ENCODE results near the gene GPR39.
A peak's percentile ranks its signal among the peaks of the same experiment; 100 is the strongest.
"Not testable (repeated sequence)": the region's sequence is repeated elsewhere in the genome, so short reads cannot be mapped to it uniquely, and the experiment has no call there.

GPR39 gene

DNA sequence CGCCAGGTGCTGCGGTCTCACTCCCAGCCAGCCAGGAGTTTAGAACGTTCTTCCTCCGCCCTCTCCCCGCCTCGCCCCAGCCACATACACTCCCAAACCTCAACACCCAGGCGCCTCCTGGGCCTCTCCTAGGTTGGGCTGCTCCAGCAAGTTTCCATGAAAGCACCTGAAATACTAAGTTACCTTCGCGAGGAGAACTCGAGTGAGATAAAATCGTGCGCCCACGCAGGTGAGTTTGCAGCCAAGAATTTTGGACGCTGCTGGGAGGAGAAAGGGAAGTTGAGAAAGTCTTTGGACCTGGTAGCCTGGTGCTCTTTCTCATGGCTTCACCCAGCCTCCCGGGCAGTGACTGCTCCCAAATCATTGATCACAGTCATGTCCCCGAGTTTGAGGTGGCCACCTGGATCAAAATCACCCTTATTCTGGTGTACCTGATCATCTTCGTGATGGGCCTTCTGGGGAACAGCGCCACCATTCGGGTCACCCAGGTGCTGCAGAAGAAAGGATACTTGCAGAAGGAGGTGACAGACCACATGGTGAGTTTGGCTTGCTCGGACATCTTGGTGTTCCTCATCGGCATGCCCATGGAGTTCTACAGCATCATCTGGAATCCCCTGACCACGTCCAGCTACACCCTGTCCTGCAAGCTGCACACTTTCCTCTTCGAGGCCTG is at the start of gene GPR39:
Gene GPR39 (plus strand): TSS at position 83 of the 673 bp plus-strand sequence.
- DNase-seq (ENCODE audit: low spot score) = no peak

DNA sequence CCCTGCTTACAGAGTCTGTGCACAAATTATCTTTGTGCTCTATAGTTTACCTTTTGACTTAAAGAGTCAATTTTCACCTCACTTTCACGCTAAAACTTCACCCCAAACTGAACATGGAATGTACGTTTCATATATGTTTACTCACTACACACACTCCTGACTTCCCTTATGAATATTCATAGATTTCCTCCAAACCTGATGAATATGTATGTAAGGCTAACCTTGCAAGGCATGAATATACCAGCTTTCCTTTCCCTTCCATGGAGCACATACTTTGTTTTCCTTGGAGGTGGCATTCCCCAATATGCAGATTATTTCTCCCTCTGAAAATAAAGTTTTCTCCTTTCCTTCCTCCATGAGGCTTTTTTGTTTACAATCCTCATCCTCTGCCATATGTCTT is 48.4 kb upstream of the GPR39 start:
- no peak for DNase-seq (ENCODE audit: low spot score)

DNA sequence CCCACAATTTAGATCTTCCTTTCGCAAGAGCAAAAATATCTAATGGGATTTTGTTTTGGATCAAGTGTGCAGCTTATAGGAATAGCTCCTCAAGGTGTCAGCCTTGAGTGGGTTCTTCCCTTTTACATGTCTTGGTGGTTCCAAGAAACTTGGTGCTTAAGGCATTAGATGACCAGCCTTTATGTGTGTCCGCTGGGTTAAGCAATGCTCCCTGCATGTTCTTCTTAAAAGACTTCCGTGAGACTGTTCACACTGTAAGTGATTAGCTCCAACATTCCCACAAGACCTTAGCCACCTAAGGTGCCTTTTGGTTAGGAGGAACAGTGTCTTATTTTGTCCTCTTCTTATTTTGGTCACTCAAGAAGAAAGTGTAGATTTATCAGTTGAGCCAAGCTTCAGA is 44.3 kb upstream of the GPR39 start:
- DNase-seq (ENCODE audit: low spot score) = no peak

DNA sequence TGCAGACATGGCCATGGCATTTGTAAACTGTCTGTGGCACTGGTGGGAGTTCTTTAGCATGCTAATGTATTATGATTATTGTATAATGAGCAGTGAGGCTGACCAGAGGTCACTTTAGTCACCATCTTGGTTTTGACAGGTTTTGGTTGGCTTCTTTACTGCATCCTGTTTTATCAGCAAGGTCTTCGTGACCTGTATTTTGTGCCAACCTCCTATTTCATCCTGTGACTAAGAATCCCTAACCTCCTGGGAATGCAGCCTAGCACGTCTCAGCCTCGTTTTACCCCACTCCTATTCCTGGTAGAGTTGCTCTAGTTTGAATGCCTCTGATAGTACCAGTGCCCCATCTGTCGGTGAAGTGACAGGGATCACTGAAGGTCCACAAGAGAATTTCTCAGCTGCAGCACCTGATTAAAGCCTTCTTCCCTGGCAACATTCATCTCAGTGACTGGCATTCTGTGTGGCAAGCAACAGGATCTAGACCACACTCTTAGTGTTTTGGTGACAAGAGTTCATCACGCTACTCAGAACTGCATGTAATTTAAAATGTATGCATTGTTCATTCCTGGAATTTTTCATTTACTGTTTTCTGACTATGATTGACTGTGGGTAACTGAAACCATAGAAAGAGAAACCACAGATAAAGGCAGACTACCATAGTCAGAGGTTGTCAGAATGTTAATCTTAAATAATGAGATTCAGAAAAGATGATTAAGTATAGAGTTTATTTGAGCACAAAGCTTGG is 43.0 kb upstream of the GPR39 start:
- no peak for DNase-seq (ENCODE audit: low spot score)

DNA sequence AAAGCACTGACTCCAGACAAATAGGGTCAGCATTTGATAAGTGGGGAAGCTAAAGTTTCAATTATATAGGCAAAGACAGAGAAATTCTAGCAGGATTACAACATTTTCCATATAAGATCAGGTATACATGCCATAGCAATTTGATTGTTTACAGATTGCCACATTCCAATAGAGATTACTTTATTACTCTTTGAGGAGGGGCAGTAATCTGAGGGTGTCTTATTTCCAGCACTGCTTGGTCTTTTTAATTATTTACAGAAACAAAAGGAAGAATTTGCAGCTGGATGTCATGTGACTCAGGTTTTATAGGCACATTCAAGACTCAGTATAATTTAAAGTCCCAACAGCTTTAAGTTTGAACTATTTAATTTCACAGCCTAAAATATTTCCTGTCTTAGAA is 42.5 kb upstream of the GPR39 start:
- DNase-seq (ENCODE audit: low spot score) = no peak

DNA sequence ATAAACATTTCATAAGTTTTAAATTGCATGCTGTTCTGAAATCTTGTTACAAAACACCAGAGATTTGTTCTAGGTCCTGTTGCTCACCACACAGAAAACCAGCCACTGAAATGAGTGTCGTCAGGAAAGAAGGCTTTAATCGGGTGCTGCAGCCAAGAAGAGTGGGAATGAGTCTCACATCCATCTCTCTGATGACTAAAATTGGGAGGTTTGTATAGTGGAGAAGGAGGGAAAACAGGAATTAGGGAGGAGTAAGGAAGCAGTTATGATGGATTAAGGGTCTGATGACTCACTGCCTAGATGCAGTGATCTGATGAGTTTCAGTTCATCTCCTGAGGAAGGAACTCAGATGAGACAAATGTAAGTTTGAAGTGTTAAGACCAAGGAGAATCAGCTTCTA is 42.1 kb upstream of the GPR39 start:
- DNase-seq (ENCODE audit: low spot score) = no peak

DNA sequence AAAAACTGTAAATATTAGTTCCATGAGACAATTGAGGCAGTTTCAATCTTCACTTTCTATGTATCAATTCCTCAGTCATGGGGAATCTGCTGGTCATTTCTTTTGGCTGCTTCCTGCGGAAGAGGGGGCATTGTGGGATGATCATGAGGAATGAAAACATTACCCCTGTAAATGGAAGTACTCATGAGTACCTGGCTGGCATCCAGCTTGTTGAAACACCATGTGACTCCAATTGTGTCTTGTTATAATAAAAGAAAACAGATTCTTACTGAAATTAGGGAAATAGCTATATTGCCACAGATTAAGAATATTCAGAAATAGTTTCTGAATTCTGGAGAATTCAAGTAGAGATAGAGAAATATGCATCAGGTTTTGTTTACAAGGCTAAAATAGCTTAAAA is 41.6 kb upstream of the GPR39 start:
- no peak for DNase-seq (ENCODE audit: low spot score)

DNA sequence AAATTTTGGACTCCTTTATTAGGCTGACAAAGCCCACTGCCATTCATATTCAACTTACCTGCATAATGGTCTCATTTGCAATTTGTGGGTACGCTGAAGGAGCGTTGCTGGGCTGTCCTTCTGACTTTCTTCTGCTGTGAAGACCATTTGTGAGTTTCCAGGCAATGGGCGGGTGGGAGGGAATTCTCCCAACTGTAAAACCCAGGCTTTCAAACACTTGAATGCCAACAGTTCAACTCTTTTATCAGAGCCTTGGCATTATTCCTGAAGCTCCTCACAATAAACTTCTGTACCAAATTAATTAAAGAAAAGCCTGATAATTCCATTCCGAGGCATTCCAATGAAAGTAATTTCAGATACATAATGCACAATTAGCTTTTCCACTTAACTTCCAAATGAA is 35.2 kb upstream of the GPR39 start:
- no peak for DNase-seq (ENCODE audit: low spot score)

DNA sequence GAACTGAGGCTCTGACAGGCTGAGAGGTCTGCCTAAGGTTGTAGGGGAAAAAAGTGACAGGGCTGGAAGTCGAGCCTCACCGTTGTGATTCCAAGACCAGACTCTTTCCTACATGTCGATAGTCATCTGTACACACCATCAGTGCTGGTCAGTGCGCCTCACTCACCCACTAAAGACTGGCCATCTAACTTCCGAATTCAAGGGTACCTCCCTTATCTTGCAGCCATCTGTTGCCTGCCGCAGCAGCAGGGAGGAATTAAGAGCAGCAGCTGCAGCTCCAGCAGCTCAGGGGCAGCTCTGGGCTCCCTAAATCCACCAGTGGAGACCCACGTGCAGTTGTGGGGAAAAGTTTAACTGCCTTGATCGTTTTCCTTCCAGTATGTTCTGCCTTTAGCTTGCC is 32.6 kb upstream of the GPR39 start:
- no peak for DNase-seq (ENCODE audit: low spot score)

DNA sequence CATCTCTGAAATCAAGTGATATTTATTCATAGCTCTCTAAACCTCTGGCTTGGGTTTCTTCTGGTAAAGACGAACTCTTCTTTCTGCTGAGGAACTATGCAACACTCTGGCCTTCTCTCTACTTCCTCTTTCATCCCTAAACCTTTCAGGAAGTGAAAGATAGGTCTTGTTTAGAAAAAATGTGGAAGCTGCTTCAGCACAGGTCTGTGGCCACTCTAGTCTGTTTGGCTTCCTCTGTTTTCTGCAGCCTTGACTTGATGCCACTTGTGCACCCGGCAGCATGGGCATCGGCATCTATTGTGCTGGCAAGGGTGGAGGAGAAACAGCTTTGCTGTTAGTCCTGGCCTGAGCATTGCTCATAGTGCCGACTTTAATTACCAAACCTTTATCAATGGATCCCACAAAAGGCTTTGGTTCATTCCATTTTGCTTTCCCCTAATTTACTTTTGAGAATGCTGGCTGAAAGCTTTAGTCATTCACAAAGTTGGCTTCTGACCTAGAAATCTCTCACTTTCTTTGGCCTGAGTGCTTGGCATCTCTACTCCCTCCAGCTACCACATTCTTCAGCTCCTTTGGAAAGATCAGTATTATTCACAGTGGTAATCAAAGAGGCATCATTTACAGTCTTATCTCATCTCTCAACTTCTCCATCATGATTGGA is 32.0 kb upstream of the GPR39 start:
- peak; percentile 28 for DNase-seq (ENCODE audit: low spot score)

DNA sequence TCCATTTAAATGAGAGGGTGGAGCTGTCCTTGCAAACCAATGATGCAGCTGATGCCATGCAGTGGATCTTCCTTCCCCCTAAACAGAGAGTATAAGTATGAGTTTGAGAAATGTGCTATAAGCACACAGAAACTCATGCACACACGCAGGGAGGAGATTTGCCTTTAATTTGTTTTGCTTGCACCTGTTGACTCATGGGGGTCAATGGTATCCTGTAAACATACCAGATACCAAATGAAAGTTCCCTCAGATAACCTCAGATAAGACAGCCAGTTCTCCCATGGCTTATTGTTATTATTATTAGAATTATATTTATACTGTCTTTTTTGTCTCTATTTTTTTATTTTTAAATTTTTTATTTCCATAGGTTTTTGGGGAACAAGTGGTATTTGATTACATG is 29.5 kb upstream of the GPR39 start:
- DNase-seq (ENCODE audit: low spot score) = no peak

DNA sequence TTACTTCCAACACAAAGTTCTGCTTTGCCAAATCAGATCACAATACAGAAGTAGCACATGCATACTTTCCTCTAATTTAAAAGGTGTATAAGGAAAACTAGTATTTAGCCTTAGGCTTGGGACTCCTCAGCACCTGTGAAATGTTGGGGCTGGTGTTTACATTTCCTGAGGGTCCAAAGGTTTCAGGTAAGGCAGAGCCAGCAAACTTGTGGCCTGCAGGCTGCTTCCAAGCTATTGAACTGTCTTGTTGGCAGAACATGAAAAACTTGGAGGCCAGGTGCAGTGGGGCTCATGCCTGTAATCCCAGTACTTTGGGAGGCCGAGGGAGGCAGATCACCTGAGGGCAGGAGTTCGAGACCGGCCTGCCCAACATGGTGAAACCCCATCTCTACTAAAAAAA is 26.5 kb upstream of the GPR39 start:
- no peak for DNase-seq (ENCODE audit: low spot score)

DNA sequence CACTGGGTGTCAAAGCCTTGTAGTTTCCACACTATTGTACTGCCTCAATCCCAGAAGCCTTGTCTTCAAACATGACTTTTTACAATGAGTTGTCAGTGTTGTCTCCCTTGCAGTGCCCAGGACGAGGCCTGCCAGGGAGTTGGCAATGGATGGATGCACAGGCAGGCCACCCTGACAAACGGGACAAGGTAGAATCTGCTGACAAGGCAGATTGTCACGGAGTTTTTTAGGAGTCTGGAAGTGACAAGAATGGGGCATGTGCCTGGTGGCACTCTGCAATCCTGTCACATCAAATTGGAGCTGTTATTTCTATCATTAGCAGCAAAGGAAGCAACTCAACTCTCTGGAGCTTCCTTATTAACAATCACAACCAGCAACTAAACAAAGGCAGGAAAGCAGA is 25.2 kb upstream of the GPR39 start:
- DNase-seq (ENCODE audit: low spot score) = no peak

DNA sequence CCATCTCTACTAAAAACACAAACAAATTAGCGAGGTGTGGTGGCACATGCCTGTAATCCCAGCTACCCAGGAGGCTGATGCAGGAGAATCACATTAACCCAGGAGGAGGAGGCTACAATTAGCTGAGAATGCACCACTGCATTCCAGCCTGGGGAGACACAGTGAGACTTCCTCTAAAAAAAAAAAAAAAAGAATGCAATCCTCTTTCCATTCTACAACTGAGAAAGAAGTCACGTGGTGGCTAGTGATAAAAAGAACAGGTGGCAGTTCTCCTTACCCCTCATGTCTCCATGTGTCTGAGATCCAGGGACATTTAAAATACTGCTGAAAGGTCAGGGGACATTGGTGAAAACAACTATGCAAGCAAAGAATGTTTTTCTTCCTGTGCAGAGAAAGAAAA is 24.4 kb upstream of the GPR39 start:
- DNase-seq (ENCODE audit: low spot score) = no peak

DNA sequence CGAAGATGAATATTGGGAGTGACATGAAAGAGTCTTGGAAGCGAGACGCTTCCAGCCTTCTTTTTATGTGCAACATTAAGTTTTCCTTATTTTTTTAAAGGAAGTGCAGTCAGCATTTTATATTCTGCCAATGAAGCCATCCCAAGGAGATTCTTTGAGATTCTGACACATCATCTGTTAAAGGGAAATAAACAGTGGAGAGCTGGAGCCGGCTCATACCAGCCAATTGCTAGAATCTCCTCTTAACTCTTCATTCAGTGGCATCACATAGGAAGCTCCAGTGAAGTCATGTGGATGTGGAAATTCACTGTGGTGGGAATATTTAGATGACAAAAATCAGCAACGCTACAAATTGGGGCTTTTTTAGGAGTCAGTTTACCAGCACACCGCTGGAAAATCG is 23.7 kb upstream of the GPR39 start:
- DNase-seq (ENCODE audit: low spot score) = no peak

DNA sequence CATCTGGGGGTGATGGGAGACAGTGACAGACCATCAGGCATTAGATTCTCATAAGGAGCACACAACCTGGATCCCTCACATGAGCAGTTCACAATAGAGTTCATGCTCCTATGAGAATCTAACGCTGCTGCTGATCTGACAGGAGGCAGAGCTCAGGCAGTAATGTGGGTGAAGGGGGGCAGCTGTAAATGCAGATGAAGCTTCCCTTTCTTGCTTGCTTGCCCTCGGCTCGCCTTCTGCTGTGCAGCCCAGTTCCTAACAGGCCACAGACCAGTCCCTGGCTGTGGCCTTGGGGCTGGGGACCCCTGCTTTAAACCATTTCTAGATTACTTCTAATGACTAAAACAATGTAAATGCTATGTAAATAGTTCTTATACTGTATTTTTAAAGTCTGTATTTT is 19.6 kb upstream of the GPR39 start:
- not testable (repeated sequence) for DNase-seq (ENCODE audit: low spot score)

DNA sequence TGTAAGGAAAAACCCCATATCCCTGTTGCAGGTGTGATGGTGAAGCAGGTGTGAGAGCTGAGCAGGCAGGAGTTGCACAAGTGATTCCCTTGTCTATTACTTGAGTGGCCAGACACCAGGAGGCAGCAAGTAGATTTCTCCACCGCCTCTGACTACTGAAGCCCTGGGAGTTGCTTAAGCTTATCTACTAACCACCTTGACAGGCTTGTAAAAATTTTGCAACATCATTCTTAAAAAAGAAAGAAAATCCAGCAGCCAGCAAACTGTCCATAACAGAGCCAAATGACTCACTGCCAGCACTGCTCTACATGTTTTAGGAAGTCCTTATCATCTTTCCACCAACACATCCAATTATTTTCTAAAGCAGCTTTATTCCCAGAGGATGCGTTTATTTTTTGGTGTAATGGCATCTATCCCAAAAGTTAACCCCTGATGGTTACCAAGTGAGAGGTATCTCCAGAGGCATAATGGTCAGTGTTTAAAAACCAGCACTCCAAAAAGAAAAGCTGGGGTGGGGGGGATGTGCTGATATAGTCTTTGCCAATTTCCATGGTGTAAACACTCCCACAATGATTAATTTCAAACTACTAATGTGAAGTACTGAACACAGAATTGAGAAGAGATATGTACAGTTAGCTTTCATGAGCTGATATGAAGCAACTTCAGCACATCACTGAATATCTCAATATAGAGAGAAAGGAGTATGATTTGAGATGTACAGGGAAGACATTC is 16.3 kb upstream of the GPR39 start:
- DNase-seq (ENCODE audit: low spot score) = no peak

DNA sequence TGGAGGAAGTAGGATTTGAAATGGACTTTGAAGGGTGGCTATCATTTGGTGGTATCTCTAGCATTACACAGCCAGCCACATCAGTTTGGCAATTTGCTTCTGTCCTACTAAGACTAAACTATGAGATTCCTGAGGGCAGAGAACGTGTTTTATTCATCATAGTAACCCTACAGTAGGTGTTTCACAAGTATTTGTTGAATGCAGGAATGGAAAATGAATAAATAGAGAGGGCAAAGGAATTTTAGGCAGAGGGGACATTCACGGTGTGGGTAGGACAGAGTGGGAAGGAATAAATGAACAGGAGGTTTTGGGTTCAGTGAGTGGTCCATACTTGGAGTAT is 15.7 kb upstream of the GPR39 start:
- no peak for DNase-seq (ENCODE audit: low spot score)

DNA sequence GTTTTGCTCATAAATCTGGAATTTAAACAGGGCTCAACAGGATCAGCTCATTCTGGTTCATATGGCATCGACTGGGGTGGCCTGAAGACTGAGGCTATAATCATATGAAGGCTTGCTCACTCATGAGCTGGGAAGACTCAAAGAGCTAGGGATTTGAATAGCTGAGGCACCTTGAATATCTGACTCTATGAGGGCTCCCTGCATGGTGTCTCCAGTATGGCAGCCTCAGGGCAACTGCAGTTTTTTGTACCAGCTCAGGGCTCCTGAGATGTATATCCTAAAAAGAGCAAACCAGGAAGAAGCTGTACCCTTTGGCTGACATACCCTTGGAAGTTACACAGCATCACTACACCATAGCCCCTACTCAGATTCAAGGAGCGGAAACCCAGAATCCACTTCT is 15.3 kb upstream of the GPR39 start:
- DNase-seq (ENCODE audit: low spot score) = no peak

DNA sequence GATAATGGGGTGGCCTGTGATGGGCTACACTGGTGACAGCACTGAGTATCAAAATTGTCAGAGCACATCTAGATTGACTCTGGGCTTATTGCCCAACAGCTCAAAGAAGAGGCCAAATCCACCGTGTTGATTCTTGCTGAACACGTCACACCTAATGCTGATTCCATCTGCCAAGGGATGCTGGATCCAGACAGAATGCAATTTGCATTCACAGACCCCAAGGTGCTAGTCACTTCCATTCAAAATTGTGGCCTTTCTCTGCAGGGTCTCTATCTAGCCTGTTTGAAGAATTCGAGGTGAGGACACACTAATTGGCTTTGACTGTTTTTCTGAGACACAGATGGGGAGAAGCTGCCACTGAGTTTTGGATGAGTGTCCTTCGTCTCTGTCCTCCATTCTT is 13.5 kb upstream of the GPR39 start:
- DNase-seq (ENCODE audit: low spot score) = no peak

DNA sequence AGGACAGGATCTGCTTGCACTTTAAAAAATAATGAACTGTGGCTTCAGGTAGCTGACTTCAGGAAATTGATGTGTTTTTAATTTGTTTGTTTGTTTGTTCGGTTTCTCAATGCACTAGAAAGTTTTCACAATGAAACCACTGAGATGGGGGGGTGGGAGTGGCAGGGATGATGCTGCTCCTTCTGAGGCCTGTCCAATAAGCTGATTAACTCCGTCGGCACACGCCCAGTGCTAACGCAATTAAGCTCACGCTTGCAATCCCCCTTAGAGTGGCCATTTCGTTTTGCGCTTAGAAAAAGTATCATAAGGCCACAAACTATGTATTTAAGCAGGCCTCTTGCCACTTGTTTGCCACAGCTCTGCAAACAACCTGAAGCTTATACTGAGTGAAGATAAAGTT is 12.5 kb upstream of the GPR39 start:
- no peak for DNase-seq (ENCODE audit: low spot score)

DNA sequence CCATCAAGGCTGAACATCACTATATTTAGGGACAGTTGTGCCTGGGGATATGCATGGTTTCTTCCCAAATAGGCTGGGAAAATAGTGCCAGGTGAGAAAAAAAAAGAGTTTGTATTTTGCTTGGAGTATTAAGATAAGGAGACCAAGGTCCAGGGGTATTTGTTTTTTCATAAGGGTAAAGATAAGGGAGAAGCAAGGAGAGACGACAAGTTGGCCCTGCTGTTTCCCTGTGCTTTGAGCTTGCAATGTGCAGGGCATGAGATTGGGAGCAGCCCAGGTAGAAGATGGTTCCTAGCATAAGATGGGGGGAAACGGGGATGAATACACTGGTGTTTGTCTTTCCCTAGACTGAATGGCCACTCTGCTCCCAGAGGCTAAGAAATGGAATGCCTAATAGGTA is 8.8 kb upstream of the GPR39 start:
- DNase-seq (ENCODE audit: low spot score) = no peak

DNA sequence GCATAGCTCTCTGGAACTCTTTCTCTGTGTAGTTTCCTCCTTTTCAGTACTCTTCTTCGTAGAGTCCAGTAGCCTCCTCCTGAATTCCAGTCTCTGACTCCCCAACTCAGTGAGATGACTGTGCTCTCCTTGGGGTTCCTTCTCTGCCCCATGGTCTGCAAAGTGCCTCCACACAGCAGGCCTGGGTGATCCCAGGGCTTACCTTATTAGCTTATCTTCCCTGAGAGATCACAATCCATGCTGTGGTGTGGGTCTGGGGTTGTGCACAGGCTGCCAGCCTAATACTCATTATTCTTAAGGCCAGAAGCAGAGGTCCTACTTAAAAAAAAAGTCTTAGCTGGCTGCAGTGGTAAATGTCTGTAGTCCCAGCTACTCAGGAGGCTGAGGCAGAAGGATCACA is 4.6 kb upstream of the GPR39 start:
- no peak for DNase-seq (ENCODE audit: low spot score)
